ENCODE results near the gene DHRSX.
"Not testable (repeated sequence)": the region's sequence is repeated elsewhere in the genome, so short reads cannot be mapped to it uniquely, and the experiment has no call there.

DNA sequence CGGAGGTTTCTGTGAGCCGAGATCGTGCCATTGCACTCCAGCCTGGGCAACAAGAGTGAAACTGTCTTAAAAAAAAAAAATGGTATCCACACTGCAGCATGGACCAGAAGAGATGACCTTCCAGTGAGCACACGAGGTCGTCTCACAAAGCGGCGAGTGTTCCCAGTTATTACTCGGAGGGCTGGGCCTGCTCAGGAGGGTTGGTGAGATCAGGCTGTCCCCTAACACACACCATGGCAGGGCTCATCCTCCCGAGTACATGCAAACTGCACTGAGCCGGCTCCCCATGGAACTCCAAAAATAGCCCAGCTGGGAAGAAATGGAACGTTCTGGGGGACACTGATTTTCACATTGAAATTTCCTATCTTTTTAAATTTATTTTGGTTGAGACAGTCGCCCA is 19.2 kb downstream of the DHRSX start:
- TF ChIP-seq EZH2 (IDR thresholded peaks at IDR 0.05; ENCODE audit: borderline replicate concordance, low read length), result not testable (repeated sequence)
- TF ChIP-seq, protein P1, sequence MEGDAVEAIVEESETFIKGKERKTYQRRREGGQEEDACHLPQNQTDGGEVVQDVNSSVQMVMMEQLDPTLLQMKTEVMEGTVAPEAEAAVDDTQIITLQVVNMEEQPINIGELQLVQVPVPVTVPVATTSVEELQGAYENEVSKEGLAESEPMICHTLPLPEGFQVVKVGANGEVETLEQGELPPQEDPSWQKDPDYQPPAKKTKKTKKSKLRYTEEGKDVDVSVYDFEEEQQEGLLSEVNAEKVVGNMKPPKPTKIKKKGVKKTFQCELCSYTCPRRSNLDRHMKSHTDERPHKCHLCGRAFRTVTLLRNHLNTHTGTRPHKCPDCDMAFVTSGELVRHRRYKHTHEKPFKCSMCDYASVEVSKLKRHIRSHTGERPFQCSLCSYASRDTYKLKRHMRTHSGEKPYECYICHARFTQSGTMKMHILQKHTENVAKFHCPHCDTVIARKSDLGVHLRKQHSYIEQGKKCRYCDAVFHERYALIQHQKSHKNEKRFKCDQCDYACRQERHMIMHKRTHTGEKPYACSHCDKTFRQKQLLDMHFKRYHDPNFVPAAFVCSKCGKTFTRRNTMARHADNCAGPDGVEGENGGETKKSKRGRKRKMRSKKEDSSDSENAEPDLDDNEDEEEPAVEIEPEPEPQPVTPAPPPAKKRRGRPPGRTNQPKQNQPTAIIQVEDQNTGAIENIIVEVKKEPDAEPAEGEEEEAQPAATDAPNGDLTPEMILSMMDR (conservative IDR thresholded peaks at IDR 0.05 in 1 of 2, IDR thresholded peaks at IDR 0.05 in 1 of 2; ENCODE audit: extremely low read depth in 1 of 2, insufficient read depth in 1 of 2, low read depth in 1 of 2, low read length in 2 of 2), result not testable (repeated sequence)
